Endometrial microvascular endothelial cells (primary cell): ENCODE measurements around the gene HSPB1. TPM values are rescaled to one million over a fixed set of nuclear protein-coding genes. Genes with fewer than 3 reads are reported as not detected.
"Not testable (repeated sequence)": the region's sequence is repeated elsewhere in the genome, so short reads cannot be mapped to it uniquely, and the experiment has no call there.

Source experiments
- in situ Hi-C: cut with HindIII; loops from 2 replicates; pipeline ENCODE4 v1.10.0; 2017; ENCODE audit warnings: low sequenced_read_pairs, low pct_unique_long_range_greater_than_20kb; ENCODE audit errors: inconsistent ontology term
- total RNA-seq: library from RNA; depleted of rRNA; stranded (reverse); fragments of >200 nt; gene quantifications from one replicate; pipeline ENCODE4 v1.2.3, GENCODE V29; 2015; ENCODE audit errors: inconsistent ontology term

The HSPB1 gene
- total RNA-seq, 1 donor from 2014 or later: 336 TPM

DNA sequence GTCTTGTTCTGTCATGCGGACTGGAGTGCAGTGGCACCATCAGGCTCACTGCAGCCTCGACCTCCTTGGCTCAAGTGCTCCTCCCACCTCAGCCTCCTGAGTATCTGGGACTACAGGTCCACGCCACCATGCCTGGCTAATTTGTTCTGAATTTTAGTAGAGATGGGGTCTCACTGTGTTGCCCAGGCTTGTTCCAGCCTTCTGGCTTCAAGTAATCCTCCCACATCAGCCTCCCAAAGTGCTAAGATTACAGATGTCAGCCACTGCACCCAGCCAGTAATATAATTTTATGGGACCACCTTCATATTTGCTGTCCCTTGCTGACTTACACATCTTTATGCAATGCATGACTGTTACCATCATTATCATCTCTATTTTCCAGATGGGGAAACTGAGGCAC, 1.5 kb upstream of the HSPB1 start:
- in situ Hi-C loops: no loop called here

DNA sequence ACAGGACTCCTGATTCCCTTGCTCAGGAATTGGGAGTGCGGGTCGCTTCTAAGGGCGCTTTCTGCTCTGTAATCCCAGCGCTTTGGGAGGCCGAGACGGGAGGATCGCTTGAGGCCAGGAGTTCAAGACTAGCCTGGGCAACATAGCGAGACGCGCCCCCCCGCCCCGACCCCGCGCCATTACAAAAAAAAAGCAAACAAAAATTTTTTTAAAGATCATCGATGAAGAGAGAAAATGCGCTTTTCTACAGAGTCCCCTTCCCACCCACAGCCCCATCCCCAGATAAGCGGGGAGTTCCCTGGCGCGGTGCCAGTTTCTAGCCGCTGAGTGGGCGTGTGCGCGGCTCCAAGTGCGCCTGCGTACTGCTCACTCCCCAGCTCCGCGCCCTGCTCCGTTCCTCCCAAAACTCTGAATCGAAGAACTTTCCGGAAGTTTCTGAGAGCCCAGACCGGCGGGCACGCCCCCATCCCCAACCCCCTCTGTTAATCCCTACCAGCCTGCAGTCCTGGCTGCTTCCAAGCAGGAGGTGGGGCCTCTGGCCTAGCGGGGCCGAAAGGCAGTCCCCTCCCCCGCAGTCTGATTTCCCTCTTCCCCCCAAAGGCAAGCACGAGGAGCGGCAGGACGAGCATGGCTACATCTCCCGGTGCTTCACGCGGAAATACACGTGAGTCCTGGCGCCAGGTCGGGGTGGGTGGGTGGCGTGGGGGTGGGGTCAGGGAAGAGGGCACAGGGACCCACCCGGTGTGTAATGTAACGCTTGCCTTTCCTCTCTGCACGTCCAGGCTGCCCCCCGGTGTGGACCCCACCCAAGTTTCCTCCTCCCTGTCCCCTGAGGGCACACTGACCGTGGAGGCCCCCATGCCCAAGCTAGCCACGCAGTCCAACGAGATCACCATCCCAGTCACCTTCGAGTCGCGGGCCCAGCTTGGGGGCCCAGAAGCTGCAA, 1.0 kb downstream of the HSPB1 start:
- in situ Hi-C loops: no loop called here

DNA sequence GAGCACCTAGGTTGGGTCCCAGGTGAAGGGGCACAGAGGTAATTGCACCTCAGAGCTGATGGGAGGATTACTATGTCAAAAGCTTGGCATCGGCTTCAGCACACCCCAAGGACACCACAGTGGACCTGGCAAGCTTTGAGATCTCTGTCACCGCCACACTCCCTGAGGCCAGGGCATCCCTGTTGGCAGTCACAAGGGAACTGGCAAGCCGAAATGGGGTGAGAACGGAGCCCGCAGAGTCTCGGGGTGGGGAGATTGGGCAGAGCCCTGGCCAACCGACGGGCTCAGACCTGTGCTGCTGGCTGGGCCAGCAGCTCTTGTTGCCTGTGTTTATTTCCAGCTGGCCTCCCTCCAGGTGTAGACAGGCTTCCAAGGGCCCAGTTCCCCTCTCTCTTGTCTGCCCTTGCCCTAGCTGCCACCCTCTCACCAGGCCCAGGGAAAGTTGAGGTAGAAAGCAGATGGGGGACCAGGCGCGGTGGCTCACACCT, 2.5 kb downstream of the HSPB1 start:
- in situ Hi-C loops: no loop called here

DNA sequence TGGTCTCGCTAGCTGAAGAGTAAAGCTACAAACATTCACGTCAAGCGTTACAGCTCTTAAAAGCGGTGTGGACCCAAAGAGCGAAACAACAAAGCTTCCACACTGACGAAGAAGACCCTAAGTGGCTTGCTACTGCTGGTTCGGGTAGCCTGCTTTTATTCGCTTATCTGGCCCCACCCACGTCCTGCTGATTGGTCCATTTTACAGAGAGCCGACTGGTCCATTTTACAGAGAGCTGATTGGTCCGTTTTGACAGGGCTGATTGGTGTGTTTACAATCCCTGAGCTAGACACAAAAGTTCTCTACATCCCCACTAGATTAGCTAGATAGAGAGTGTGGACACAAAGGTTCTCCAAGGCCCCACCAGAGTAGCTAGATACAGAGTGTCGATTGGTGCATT, 6.4 kb downstream of the HSPB1 start:
- in situ Hi-C loops: not testable (repeated sequence)

GRCh38 chr7:76309341-76310101, 7.0 kb downstream of the HSPB1 start:
- in situ Hi-C loops: not testable (repeated sequence)

GRCh38 chr7:76310102-76310957, 7.9 kb downstream of the HSPB1 start:
- in situ Hi-C loops: no loop called here

DNA sequence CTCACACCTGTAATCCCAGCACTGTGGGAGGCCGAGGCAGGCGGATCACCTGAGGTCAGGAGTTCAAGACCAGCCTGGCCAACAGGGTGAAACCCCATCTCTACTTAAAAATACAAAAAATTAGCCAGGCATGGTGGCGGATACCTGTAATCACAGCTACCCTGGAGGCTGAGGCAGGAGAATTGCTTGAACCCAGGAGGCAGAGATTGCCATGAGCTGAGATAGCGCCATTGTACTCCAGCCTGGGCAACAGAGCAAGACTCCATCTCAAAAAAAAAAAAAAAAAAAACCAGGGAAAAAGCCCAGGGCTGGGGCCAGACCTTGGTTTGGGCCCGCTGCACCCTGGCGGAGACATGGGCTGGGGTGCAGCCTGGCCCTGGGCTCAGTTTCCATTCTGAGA, 9.4 kb downstream of the HSPB1 start:
- in situ Hi-C loops: not testable (repeated sequence)

DNA sequence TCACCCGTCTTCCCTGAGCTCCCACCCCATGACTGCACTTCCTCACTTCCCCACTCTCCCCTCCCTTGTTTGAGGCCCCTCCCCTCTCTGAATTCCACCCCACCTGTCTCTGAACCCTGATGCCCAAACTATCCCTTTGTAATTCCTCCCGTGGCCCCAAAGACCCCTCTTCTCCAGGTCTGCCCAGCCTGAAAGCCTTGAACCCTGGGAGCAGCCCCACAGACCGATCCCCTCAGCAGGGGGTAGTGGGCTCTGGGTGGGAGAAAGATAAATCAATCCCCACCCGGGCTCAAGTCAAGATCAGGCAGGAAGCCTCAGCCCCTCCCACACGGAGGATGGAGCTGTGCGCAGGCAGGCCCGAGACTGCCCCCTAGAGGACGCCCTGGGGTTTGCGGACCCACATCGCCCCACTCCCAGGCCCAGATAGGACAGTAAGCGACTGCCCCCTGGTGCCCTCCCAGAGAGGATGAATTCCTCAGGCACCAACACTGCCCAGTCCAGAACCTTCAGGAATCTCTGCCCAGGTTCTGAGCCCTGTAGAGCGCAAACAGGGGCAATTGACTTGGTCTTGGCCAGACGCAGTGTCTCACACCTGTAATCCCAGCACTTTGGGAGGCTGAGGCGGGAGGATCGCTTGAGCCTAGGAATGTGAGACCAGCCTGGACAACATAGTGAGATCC, 11.7 kb downstream of the HSPB1 start:
- in situ Hi-C loops: no loop called here

DNA sequence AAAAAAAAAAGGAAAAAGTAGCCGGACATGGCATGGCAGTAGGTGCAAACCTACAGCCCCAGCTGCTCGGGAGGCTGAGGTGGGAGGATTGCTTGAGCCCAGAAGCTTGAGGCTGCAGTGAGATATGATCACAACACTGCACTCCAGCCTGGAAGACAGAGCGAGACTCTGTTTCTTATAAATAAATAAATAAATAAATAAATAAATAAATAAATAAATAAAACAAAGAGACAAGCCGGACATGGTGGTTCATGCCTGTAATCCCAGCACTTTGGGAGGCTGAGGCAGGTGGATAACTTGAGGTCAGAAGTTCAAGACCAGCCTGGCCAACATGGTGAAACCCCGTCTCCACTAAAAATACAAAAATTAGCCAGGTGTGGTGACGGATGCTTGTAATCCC, 12.3 kb downstream of the HSPB1 start:
- in situ Hi-C loops: not testable (repeated sequence)

GRCh38 chr7:76315364-76315763, 12.9 kb downstream of the HSPB1 start:
- in situ Hi-C loops: no loop called here

DNA sequence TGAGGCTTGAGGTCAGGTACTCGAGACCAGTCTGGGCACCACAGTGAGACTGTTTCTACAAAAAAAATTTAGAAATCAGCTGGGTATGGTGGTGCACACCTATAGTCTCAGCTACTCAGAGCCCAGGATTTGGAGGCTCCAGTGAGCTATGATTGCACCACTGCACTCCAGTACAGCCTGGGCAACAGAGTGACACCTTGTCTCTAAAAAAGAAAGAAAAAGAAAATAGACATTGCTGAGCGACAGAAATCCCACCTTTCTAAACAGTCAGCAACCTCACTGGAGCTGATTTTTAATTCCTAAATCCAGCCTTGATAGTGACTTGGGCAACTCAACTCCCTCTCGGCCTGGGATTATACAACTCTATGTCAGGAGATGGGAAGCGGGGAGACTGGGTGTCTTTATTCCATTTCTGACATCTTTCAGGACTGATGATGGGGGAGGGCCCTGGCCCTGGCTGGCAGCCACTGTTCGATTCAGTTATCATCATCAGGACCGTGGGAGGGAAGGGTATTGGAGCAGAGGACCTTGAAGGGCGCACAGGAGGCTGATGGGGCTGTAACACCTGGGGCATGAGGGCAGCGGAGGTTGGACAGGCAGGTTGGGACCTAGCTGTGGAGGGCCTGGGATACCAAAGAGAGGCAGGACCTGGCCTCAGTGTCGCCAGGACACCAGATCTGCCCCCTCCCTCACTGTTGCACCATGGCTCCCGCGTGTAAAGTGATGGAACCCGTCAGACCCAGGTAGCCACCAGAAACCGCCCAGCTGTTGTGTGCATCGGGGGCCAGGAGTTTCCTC, 14.7 kb downstream of the HSPB1 start:
- in situ Hi-C loops: no loop called here

- in situ Hi-C loops: no loop called here
Observed at GRCh38 chr7:76317782-76318487, 15.5 kb downstream of the HSPB1 start.

- in situ Hi-C loops: no loop called here
Observed at GRCh38 chr7:76318488-76319353, 16.2 kb downstream of the HSPB1 start.

DNA sequence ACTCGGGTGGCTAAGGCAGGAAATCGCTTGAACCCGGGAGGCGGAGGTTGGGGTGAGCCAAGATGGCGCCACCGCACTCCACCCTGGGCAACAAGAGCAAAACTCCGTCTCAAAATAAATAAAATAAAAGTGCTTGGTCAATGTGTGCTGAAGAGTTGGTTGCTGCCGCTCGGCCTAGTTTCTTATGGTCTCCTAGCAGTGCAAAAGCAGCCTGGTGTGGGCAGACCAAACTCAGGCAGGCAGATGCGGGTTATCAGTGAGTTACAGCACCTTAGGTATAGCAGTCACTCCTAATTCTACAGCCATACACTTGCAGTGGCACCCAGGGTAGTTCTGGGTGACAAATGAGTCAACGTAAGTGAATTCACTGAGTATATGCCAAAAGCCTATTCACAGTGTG, 22.6 kb downstream of the HSPB1 start:
- in situ Hi-C loops: no loop called here

DNA sequence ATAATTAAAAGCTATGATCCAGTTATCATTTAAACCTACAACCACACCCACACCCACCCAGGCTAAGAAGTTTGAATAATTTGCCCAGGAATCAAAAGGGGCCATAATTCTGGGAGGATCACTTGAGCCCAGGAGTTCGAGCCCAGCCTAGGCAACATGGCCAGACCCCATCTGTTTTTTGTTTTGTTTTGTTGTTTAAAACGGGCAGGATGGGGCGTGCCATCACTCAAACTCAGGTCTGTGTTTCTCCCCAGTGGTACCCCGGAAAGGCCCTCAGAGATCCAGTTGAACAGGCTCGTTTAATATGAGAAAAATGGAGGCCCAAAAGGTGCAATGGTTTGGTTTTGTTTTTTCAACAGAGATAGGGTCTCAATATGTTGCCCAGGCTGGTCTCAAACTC, 23.3 kb downstream of the HSPB1 start:
- in situ Hi-C loops: no loop called here

DNA sequence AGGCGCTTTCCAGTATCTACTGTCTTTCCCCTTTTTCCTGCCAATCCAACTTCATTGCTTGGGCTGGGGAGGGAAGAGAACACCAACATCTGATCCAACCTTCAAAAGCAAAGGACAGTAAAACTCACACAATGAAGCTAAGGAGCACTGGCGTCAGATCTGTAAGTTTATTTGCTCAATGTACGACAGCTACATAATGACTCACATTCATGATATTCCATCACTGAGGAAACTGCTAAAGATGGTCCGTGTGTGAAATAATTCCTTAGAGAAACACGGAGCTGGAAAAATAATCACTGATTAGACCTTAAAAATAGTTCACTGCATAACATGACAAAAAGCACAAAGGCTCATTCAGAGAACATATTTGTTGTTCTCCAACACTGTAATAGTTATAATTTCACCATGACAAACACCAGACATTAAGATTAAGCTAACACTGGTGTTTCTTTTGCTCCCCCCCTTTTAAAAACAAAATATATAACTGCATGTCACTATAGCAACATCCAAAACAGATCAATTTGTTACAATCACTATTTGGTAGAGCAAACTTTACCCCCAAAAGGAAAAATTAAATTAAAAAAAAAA, 24.3 kb downstream of the HSPB1 start:
- in situ Hi-C loops: no loop called here
